Posterior vena cava (tissue), 2 donors: ENCODE results near the gene ATXN7L3B. TPM values are rescaled to one million over a fixed set of nuclear protein-coding genes. Genes with fewer than 3 reads are reported as not detected.

ENCODE experiments used
- DNase-seq: peaks from one replicate; pipeline ENCODE4 v3.0.0-alpha.2; 2020; ENCODE audit warnings: low spot score
- intact Hi-C, 2 donors: fragments of 100-400 bp; cut with DNase I; formaldehyde crosslinking; loops; one replicate each; pipeline versions ENCODE4 v1.14.1 to v1.14.2; 2022 to 2023
- total RNA-seq, 2 donors: library from RNA; stranded (reverse); fragmentation: NEBNext Ultra II Directional; extraction: Animal tissue kit (Norgen Biotek cat#: 25700); gene quantifications; one replicate each; pipeline ENCODE4 v1.2.1, GENCODE V29; 2021
- donor health status: DM: yes; HTN: yes; CAD: no.
- donor health status: DM: yes; HTN: yes; CAD: no.

The ATXN7L3B gene
- total RNA-seq, 2 donors from 2014 or later = 15.6 to 18.1 TPM

GRCh38 chr12:74539765-74540526 lies 2.3 kb downstream of the ATXN7L3B start:
- intact Hi-C loops = no loop called here
- peak; percentile 45 for DNase-seq

GRCh38 chr12:74541074-74541473 lies 3.4 kb downstream of the ATXN7L3B start:
- DNase-seq = peak; percentile 56
- intact Hi-C loops = no loop called here

DNA sequence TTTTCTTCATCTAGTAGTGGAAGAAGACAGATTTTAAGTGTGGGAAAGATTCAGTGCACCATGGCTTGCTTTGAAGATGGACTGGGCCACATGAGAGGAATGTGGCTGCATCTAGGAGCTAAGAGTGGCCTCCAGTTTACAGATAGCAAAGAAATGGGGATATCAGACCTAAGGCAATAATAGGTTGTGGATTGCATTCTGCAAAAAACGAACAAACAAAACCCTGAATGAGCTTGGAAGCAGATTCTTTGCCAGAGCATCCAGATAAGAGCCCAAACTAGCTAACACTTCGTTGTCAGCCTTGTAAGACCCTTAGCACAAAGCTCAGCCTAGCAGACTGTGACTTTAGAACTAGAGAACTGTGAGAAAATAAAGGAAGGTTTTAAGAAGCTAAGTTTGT lies 9.6 kb downstream of the ATXN7L3B start:
- intact Hi-C loops = no loop called here
- no peak for DNase-seq

GRCh38 chr12:74551291-74551690 lies 13.7 kb downstream of the ATXN7L3B start:
- no peak for DNase-seq
- intact Hi-C loops = no loop called here

DNA sequence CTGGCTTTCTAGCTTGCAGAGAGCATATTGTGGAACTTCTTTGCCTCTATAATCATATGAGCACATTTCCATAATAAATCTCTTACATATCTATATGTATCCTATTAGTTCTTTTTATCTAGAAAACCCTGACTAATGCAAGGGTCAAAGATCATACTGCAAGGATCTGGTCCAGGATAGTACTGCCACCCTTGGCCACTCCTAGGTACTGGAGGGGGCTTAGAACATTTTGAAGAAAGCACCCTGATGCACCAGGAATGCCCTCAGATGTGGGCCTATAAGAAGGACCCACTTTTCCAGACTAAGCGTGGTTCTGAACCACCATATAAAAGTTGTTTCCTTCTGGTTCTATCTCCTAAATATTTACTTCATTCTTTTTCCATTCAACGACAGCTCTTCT lies 14.6 kb downstream of the ATXN7L3B start:
- no peak for DNase-seq
- intact Hi-C loops = no loop called here

DNA sequence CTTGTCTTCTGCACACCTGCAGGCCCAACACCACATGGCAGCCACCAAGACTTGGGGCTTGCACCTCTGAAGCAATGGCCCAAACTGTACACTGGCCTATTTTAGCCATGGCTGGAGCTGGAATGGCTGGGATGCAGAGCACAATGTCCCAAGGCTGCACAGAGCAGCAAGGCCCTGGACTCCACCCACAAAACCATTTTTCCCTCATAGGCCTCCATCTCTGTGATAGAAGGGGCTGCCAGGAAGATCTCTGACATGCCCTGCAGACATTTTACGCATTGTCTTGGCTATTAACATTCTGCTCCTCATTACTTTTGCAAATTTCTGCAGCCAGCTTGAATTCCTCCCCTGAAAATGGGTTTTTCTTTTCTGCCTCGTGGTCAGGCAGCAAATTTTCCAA lies 22.1 kb downstream of the ATXN7L3B start:
- intact Hi-C loops = loop anchor here in 1 of 2 donors (1.0 kb wide), 1 partner anchor 21 kb away; no protein-coding TSS in a partner anchor

GRCh38 chr12:74563927-74564326 lies 26.3 kb downstream of the ATXN7L3B start:
- intact Hi-C loops = no loop called here
- no peak for DNase-seq

More for the DNA sequence above, 22.1 kb downstream of the ATXN7L3B start:
- DNase-seq = no peak

DNA sequence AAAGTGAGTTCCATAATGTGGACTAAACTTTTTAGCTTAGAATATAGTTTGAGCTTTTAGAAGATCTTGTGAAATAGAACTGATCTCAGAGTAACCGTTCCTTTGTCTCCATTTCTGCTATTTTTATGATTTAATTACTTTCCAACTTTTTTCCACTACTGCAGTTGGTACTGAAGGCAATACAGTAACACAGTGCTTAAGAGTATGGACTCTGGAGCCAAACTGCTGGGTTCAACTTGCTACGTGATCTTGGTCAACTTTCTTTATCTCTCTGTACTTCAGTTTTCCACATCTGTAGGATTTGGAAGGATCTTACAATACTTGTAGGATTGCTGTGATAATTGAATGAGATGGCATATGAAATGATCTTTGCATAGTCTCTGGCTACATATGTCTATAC lies 40.9 kb downstream of the ATXN7L3B start:
- DNase-seq = no peak
- intact Hi-C loops = no loop called here

DNA sequence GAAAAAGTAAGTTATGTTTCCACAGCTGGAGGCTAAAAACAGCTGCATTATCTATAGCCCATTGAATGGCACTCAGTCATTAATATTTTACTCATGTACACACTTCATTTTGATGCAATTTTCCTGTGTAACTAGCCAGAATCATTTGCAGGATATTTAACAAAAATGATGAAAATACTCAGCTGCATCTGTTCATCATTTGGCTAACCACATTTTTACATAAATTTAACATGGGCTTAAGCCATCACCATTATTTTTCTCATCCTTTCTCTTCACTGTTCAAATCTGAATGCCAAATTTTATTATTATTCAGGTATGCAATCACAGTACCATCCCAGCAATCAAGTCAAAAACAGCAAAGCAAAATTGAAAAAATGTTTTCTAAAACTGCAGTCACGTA lies 41.8 kb downstream of the ATXN7L3B start:
- intact Hi-C loops = no loop called here
- DNase-seq = no peak

- intact Hi-C loops = loop anchor here in 1 of 2 donors (1.0 kb wide), 1 partner anchor 20 kb away; no protein-coding TSS in a partner anchor
- no peak for DNase-seq
Observed at GRCh38 chr12:74579981-74580380, 42.3 kb downstream of the ATXN7L3B start.

GRCh38 chr12:74581439-74581838 lies 43.8 kb downstream of the ATXN7L3B start:
- DNase-seq = no peak
- intact Hi-C loops = no loop called here

GRCh38 chr12:74584483-74585062 lies 46.9 kb downstream of the ATXN7L3B start:
- no peak for DNase-seq
- intact Hi-C loops = no loop called here

- intact Hi-C loops = no loop called here
Observed at GRCh38 chr12:74586251-74586650, 48.6 kb downstream of the ATXN7L3B start.

More at GRCh38 chr12:74586251-74586650, 48.6 kb downstream of the ATXN7L3B start:
- no peak for DNase-seq
